HG03521 (cell line): ENCODE data around the gene RNF8.

Experiments used
- ATAC-seq: cut with Tn5 transposase; IDR thresholded peaks from one replicate; pipeline ENCODE4 v1.9.1; 2021; ENCODE audit warnings: mild to moderate bottlenecking, moderate library complexity; ENCODE audit not compliant: unreplicated experiment

Gene RNF8

DNA sequence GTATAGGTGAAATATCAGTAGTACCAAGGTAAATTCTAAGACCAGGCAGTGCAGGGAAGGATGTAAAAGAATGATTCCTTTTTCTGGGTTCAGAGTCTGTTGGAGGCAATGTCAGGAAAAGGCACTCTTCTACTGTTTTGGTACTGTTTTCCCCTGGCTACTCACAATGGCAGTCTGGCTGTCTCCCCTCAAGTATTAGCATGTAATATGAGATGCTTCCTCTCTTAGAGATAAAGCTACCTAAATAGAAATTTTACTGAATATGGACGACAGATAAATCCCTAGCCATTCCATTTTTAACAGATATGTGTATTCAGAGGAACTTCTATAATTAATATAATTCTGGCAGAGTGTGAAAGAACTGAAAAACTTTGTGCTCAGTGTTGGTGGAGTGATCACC is 3.5 kb downstream of the RNF8 start:
- no peak for ATAC-seq

DNA sequence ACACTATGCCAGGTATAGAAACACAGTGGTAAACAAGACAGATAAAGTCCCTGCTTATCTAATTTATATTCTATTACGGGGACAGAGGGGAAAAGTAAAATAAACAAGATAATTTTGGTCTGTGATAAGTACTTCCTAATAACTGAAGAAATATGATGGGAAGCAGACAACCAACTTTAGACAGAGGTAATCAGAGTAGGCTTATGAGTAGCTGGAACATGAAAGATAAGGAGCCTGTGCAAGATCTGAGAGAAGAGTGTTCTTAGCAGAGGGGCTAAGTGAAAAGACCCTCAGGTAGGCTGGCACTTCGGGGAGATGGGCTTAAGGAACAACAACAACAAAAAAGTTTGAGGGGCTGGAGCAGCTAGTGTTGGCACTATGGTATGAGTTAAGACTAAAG is 4.1 kb downstream of the RNF8 start:
- no peak for ATAC-seq

DNA sequence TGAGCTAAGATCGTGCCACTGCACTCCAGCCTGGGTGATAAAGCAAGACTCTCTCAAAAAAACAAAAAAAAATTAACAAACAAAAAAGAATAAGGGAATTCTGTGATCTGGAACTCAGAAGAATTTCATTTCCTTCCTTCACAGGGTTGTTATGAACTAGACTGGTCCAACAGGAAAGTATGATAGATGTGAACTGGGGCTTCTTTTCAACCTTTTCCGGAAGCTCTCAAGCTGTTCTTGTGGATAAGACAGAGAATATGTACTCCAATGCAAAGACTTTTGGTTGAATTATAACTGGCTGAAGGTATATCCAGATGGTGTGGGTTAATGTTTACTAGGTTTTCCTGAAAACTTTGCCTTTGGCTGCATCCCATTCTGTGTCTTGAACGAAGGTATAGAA is 5.3 kb downstream of the RNF8 start:
- no peak for ATAC-seq

DNA sequence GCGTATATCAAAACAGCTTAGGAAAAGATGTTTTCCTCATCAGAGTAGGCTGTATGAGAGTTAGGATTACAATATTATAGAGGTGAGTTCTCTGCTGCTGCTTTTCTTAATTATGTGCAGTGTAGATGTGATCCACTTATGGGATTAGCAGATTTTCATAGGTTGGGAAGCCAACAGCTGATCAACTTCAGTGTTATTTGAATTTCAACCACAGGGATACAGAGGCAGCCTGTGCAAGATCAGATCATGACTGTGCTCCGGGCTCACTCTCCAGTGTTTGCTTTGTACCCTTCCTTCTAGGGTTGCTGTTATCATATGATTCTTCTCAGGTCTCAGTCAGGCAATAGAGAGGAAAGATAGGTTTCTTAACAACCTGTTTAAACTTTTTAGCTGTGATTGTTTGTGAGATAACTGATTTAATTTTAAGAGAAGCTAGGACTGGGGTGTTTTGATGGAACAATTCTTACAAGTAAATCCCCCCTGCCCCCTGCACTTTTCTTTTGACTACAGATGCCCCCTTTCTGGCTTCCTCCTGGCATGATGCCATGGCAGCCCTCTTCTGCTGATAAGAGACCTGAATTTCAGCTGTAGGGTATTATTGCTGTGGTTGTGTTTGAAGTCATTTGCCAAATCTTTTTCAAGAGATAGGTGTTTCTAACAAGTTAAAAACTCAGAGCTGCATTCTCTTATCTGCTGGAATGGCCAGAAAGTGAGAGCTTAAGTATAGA is 8.5 kb downstream of the RNF8 start:
- ATAC-seq: no peak

DNA sequence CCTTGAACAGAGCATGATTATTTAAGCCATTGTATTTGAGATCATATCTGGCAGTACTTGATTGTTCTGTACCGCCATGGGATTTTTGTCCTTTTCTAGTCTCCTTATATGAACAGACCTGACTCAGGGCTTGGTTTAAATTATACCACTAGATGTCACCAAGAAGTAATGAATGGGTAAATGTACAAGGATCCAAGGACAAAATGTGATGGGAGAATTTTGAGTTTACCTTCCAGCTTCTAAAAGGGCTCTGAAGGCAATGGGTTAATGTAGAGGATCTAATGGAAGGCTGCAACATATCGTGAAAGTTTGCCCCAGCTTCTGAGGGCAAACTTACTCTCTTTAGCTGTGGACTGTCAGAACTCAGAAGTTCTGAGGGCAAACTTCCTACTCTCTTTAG is 12.0 kb downstream of the RNF8 start:
- ATAC-seq: no peak

DNA sequence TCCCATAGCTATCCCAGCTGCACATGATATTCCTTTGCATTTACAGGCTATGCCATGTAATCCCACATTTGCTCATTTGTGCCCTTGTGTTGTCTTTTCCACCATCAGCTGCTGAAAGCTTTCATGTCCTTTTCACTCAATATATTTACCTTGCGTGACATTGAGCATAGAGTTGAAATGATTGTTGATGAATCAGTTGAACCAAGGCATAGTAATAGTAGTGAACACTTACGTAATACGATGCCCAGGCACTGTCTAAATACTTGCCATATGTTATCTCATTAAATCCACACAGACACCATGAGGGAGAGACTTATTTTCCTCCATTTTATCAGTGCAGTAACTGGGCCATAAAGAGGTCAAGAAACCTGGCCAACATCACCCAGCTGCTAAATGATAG is 13.1 kb downstream of the RNF8 start:
- no peak for ATAC-seq

DNA sequence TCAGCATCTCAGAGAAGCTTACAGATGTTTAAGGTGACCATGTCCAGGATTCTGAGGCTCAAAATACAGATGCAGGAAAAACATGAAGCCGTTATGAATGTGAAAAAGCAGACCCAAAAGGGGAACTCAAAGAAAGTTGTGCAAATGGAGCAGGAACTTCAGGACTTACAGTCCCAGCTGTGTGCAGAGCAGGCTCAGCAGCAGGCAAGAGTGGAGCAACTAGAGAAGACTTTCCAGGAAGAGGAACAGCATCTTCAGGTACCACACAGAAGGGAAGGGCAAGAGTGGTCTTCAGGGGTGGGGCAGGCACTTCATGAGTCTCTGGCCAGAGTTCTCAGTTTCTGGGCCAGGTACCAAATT is 15.2 kb downstream of the RNF8 start:
- no peak for ATAC-seq

DNA sequence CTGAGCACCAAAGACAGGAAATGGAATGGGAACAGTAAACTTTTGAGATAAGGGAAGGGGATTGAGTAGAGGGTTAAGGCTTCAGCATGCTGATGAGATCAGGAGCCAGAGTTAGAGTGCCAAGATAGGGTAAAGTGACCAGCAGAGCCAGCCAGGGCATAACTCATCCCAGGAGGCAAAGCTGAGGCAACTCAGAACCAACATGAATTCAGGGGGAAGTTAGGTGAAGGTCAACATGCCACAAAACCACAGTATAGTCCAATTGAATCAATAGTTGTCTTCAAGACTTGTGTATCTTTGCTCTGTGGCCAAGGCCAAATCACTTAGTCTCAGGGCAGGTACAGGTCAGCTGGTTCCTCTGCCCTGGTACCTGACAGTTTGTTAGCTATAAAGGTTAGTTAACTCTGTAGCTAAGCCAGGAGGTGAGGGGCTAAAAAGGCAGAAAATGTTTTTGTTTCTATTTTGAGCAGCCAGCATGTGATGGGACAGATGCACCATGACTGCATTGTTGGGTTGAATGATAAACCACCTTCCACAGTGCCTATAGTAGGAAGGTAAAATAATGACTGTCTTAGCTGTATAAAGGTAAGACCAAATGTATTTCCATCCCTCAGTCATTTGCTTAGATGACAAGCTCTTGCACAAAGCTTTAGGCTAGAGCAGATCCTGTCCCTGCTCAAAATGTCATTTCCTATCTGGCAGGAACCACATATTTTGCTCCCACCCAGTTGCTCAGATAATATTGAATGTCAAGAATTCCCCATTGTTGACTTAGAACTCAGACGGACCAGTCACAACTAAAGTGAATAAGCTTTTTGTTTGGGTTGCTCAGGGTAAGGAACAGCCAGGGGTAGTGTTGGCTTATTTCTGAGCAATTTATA is 15.8 kb downstream of the RNF8 start:
- no peak for ATAC-seq

DNA sequence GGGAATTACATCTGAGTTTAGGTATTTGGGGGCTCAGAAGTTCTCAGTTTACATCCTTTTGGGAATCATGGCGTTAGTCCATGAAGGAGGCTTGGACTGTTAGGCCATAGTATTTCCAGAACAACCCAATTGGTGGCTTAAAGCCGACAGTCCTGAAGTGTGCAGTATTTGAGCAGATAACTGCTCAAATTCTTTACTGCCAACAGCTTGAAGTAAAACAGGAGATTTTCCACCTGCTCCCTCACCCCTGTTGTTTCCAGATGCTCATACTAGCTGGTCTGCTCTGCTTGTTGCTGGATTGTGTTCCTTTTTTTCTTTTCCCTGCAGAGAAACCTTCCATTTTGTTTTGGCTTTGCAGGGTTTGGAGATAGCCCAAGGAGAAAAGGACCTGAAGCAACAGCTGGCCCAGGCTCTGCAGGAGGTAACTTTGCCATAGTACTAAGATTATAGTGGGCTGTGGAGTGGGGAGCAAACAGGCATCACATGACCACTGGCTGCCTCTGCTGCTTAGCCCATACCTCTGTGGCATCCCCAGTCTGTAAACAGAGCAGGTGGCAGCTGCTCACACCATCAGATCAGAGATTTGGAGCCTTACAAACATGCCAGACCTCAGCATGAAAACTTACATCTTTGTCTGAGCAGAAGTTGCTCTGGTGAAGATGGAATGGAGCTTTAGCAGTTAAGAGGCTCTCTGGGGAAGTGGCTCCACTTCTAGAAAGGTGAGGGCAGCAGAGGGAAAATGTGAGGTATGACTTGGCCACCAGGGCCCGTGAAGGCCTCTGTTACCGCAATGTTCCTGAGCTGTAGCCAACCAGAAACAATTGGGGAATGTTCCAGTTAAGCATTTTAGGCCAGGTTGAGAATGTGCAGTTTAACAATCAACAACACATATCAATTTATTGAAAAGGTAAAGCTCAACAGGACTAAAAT is 17.6 kb downstream of the RNF8 start:
- ATAC-seq: no peak

DNA sequence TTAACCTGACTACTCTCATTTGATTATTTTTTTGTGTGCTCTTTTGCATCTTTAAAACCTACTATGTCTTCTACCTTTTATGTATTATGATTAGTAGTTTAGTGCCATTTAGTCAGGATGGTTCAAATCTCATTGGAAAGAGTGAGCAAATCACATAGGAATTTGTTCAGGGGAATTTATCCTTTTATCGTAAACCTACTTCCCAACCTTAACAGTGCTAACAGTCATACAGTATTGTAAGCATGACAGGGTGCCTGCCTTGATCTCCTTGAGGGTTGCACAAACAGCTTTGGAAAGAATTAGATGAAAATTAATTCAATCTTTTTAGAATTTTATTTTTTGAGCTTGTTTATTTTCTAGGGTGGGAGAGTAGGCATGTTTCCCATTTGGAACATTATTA is 18.3 kb downstream of the RNF8 start:
- no peak for ATAC-seq

DNA sequence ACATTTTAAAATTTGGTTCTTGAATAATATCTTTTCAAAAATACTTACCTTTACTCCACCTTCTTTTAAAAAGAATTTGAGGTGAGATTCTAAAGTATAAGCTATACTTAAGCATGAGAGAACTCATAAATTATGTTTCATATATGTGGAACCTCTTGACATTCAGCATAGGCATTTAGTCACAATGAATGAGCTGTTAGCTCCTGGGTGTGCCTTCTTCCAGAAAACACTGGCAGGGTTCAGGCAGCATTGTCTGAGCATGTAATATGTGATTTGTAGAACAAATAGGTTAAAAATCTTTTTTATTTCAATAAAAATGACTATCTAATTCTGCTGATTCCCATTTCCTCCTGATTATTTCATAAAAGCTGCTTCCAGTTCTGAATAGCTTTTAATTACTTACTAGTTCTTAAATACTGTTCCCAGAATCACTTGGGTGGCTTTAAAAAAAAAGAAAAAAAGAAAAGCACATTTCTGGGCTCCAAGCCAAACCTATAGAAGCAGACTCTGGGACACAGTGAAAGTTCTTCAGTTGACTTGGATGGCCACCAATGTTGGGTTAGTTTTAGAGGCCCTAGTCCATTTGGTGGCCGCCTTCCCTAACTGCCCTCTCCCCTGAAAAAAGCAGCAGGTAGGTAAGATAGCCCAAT is 20.2 kb downstream of the RNF8 start:
- no peak for ATAC-seq

DNA sequence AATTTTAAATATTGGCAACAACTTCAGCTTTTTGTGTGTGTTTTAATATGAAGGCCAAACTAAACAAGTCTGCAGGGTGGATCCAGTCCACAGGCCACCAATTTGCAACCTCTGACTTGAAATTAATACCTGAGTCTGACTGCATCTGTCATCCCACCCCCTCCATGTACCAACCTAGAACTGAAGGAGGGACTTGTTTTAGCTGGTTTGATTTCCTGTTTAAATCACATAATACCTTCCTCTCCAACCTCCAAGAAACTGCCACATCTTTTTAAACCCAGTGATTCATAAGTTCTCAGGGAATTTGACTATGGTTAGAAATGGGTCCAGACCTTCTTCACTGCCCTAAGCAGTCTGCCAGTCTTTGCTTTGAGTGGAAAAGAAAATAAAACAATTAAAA is 21.6 kb downstream of the RNF8 start:
- ATAC-seq: no peak

DNA sequence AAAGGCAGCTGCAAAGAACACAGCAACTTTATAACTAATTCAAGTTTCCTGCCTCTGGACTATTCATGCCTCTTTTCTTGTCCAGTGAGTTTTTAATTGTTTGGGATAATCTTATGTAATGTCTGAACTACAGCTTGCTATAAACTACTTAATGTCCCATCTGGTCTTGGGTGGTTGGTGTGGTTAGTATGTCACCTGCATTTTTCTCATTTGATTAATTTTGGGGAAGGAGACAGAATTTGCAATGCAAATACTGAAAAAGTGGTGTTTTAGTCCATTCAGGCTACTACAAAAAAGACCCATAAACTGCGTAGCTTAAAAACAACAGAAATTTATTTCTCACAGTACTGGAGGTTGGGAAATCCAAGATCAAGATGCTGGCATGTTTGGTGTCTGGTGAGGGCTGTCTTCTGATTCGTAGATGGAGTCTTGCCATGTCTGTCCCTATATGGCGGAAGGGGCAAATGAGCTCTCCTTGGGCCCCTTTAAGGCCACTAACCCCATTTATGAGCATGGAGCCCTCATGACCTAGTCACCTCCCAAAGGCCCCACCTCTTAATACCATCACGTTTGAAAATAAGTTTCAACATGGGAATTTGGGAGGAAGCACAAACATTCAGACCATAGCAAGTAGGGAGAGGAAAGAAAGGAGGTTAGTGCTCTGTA is 22.4 kb downstream of the RNF8 start:
- no peak for ATAC-seq

DNA sequence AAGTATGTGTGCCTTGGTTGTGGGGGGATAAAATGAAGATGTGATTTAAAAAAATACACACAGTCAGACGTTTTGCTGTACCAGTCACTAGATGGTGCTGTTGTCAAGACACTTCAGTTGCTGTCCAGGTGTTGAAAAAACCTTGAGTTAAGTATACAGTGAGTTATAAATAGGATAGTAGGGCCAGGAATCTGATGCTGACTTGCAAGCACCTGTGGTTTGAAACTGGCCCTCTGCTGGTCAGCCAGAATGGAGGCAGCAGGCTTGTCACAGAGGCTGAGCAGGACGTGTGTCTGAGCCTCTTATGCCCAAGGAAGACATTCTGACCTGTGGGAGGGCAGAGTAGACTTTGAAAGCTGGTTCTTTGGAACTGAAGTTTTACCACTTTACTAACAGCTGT is 27.8 kb downstream of the RNF8 start:
- no peak for ATAC-seq

DNA sequence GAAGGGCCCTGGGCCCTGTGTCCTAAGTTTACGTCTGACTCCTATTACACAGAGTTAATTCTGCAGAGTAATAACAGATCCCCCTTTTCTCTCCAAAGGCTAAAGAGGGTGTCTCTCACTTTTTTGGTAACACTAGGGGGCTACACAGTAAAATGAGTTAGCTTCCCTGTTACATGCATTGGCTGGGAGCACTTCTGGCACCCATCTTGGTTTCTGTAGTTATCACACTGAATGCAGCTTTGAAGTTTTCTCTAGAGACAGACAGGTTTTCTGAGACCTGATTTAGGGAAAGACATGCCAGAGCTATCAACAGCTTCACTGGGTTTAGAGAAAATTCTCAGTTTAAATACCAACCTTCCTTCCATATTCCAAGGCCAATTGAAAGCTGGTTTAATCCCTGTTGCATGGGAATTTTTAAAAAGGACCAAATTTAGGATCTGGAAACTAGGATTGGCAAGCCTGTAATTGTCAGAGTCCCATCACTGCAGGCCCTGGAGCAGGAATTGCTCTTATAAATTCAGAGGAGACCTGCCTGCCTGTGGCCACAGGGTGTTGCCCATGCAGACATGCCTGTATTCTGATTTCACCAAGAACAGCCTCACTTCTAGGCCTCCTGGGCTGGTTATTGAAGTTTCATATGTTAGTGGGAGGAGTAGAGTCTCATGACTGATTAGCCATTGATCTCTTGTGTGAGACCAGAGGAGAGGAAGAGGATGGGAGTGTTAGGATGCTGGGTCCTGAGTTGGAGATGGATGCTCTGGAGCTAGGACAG is 29.4 kb downstream of the RNF8 start:
- no peak for ATAC-seq

DNA sequence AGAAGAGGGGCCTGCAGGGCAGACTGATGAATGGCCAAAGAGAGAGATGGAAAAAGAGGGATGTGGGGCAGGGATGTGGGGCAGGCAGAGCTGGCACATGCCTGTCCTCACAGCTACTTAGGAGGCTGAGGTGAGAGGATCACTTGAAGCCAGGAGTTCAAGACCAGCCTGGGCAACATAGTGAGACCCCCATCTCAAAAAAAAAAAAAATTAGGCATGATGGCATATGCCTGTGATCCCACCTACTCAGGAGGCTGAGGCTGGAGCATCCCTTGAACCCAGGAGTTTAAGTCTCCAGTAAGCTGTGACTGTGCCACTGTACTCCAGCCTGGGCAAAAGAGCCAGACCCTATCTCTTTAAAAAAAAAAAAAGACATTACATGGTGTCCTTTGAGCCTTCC is 34.8 kb downstream of the RNF8 start:
- ATAC-seq: no peak

DNA sequence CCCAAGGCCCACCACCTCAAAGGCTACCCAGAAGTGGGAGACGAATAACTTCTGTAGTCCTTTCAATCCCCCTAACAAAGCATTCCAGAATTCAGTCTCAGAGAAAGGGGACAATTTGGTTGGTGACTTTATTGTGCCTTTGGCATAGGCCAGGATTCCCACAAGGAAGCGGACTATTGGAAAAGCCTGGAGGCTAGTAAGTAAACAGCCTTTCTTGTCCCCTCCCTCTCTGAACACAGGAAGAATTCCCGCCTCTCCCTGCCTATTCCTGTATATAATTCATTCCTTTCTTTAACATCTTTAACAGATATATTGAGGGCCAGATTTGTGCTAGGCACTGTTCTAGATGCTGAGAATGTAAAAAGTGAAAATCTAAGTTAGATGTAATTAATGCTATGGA is 36.1 kb downstream of the RNF8 start:
- no peak for ATAC-seq

DNA sequence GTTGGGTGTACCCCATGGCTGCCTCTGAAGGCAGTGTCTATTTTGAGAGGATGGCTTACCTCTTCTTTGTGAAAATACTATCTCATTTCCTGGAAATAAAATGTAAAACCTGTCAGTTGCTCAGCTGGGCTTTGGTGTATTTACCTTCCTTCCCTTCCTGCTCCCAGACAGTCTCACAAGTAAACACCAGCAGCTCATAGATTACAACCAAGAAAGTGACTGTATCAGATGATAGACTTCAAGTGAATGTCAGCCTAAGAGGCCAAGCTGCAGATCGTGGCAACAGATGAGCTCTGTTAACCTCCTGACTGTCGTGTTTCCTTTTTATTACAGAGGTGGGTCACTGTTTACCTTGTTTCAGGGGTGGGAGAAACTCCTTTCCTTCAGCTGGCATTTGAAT is 37.3 kb downstream of the RNF8 start:
- ATAC-seq: no peak

DNA sequence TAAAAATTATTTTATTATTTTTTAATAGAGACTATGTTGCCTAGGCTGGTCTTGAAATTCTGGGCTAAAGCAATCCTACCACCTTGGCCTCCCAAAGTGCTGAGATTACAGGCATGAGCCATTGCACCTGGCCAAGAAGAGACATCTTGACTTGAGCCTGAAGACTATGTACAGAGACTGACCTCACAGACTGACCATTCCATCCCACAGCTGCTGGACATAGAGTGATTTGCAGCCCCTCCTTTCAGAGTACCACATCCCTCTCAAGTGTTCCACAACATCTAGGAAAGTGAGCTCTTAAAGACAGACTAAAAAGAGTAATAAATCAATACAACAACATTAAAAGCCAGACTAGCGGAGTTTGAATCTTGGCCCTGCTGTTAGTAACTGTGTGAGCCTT is 39.0 kb downstream of the RNF8 start:
- no peak for ATAC-seq
